Measurements from ENCODE around the gene RAB3GAP2. TPM values are rescaled to one million over a fixed set of nuclear protein-coding genes. Genes with fewer than 3 reads are reported as not detected.

Gene RAB3GAP2
- total and polyA plus RNA-seq, 2 of the 13 experiments (the other 11 are each of a cell fraction or from before 2014, with no cell fraction given) = 22.6 to 25.0 TPM

- POLR2A ChIA-PET = no interaction called here
- TF ChIP-seq AFF4 (CRISPR knock-in tag; IDR thresholded peaks at IDR 0.05) (no peak), ELF3 (CRISPR knock-in tag; IDR thresholded peaks at IDR 0.05) (no peak), PHF21A (CRISPR knock-in tag; IDR thresholded peaks at IDR 0.05) (no peak), ZNF280B (CRISPR knock-in tag; IDR thresholded peaks at IDR 0.05; ENCODE audit: borderline replicate concordance) (no peak), NR2F6 (IDR thresholded peaks at IDR 0.05) (no peak), NR2F6 (CRISPR knock-in tag; IDR thresholded peaks at IDR 0.05) (no peak), NFRKB (IDR thresholded peaks at IDR 0.05) (no peak), TFDP2 (CRISPR knock-in tag; IDR thresholded peaks at IDR 0.05) (no peak), KDM5A (IDR thresholded peaks at IDR 0.05; ENCODE audit: borderline replicate concordance, low read length) (no peak), PREB (CRISPR knock-in tag; IDR thresholded peaks at IDR 0.05) (no peak), ZNF530 (CRISPR knock-in tag; IDR thresholded peaks at IDR 0.05; ENCODE audit: low read depth) (no peak), RFXAP (CRISPR knock-in tag; IDR thresholded peaks at IDR 0.05; ENCODE audit: borderline replicate concordance) (no peak), MAX (IDR thresholded peaks at IDR 0.05) (no peak)
- CTCF ChIA-PET (ENCODE audit: low intra/inter-chr PET ratio, low total read pairs) = no interaction called here
- H2AFZ ChIP-seq (ENCODE audit: low read length) = no peak overlapping the region
- no peaks in the 10 kb centered on the region for H3K27me3 ChIP-seq (ENCODE audit: control insufficient read depth in 1 of 2, insufficient read depth in 2 of 2, low read length in 2 of 2)
- FAIRE-seq = no peak
- 95% methylated on average over 5 of the region's 5 CpGs for WGBS (ENCODE audit: low lambda C conversion rate)
- ATAC-seq = no peak
- no peaks in the 10 kb centered on the region for H3K79me2 ChIP-seq (ENCODE audit: insufficient read depth, low read length)
- no peak overlapping the region for H3K27ac ChIP-seq (ENCODE audit: extremely low read length, insufficient read depth, low read length)
- H3K36me3 ChIP-seq (replicated peaks in 1 of 2; ENCODE audit: control insufficient read depth in 1 of 2, insufficient read depth in 2 of 2, low read length in 2 of 2) = peaks cover 2 to 26% of the 10 kb centered on the region in 2 experiments
- in situ Hi-C loops (cut with HindIII; ENCODE audit: extremely low pct_ligation_motif_present, low pct_unique_long_range_greater_than_20kb) = no loop called here
- no peaks in the 10 kb centered on the region for H4K20me1 ChIP-seq (ENCODE audit: insufficient read depth, low read length)
- no peaks in the 10 kb centered on the region for H3K9me3 ChIP-seq (ENCODE audit: low read length)
- no peaks in the 10 kb centered on the region for H3K4me1 ChIP-seq (ENCODE audit: insufficient read depth, low read length)
- intact Hi-C loops (cut with micrococcal nuclease; ENCODE audit: unreplicated experiment) = no loop called here
- H3K9ac ChIP-seq (ENCODE audit: insufficient read depth, low read depth, low read length) = no peak overlapping the region
- DNase-seq (ENCODE audit: low spot score) = no peak
- H3K4me2 ChIP-seq (ENCODE audit: low read depth, low read length) = no peak overlapping the region
- no peak overlapping the region for H3K4me3 ChIP-seq (replicated peaks in 1 of 3; ENCODE audit: insufficient read depth in 1 of 3, low read depth in 2 of 3, low read length in 3 of 3)
- BruUV-seq (replicated peaks) = no TSS peak
These were observed 73.9 kb downstream of the RAB3GAP2 start for GRCh38 chr1:220198186-220199005.
